Measurements from ENCODE around the gene SHC4. TPM values are rescaled to one million over a fixed set of nuclear protein-coding genes. Genes with fewer than 3 reads are reported as not detected.

The SHC4 gene
- total and polyA plus RNA-seq, 7 donors, result 0.10 to 1.0 (median 0.25) TPM; not detected in 1

DNA sequence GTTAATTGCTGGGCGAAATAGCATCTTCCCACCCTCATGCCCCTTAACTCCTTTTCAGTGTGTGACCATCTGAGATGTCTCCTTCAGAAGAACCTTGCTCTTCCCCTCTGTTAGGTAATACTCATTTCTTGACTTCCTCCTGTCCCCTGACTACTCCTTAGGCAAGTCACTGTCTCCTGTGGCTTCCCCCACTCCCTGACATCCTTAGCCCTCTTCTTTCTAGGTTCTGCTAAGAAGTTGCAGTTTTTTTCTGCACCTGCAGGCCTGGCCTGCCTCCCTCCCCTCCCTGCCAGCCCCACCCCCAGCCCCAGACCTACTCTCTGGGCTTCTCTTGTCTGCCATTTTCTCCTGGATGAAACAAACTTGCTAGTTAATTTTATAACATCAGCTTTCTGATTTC is 101.0 kb downstream of the SHC4 start:
- Histone ChIP-seq H3K36me3 (ENCODE audit: insufficient read depth in 1 of 2, low read depth in 1 of 2) (no peaks in the 10 kb centered on the region), H3K4me1 (no peaks in the 10 kb centered on the region), H3K4me3 (no peak overlapping the region), H3K27me3 (ENCODE audit: insufficient read depth in 3 of 3, low read length in 2 of 3) (no peaks in the 10 kb centered on the region), H3K9me3 (no peaks in the 10 kb centered on the region), H3K27ac (no peak overlapping the region)
- TF ChIP-seq, protein P1, sequence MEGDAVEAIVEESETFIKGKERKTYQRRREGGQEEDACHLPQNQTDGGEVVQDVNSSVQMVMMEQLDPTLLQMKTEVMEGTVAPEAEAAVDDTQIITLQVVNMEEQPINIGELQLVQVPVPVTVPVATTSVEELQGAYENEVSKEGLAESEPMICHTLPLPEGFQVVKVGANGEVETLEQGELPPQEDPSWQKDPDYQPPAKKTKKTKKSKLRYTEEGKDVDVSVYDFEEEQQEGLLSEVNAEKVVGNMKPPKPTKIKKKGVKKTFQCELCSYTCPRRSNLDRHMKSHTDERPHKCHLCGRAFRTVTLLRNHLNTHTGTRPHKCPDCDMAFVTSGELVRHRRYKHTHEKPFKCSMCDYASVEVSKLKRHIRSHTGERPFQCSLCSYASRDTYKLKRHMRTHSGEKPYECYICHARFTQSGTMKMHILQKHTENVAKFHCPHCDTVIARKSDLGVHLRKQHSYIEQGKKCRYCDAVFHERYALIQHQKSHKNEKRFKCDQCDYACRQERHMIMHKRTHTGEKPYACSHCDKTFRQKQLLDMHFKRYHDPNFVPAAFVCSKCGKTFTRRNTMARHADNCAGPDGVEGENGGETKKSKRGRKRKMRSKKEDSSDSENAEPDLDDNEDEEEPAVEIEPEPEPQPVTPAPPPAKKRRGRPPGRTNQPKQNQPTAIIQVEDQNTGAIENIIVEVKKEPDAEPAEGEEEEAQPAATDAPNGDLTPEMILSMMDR (IDR thresholded peaks at IDR 0.05), result no peak
- DNase-seq (no peak), ATAC-seq (peak in 1 of 4 donors; percentile 15)
- intact Hi-C loops (cut with DNase I), result loop anchor here (2.0 to 10.0 kb wide), 6 partner anchors 112 to 1282 kb away; partner anchors contain the start of genes COPS2 (in 1 of the 2) and FGF7 (in 1 of the 2)
- 88 to 100% (median 95%) methylated on average over 1 of the region's 1 CpG for WGBS, 3 donors

DNA sequence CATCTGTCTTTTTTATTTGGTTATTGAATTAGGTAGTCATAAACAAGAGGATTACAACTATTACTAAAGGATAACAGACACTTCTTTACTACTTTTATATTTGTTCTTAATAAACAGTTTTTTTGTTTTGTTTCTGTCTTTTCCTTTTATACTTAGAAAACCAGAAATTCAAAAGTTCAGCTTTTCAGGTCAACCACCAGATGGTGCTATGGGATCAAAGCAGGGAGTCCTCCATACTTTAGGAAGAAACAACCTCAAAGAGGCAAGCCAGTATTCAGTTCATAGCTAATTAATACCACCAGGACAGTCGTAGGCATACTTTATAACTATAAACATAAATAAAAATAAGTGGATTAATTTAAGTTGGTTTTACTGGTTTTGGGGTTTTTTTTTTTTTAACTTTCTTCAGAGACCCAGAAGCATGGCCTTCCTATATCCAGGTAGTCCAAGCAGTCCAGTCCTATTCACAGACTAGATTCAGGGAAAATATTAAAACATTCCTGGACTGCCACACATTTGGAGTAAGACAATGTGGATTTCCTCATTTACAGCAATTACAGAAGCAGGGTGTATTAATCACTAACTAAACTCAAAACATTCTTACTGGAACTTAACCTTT is 101.8 kb downstream of the SHC4 start:
- DNase-seq, result no peak
- intact Hi-C loops (cut with DNase I), result loop anchor here (2.0 to 10.0 kb wide), 6 partner anchors 113 to 1283 kb away; partner anchors contain the start of genes COPS2 (in 1 of the 2) and FGF7 (in 1 of the 2)
- WGBS, 3 donors, result 0 to 9% (median 6%) methylated on average over 1 of the region's 1 CpG

GRCh38 chr15:48859426-48859825 is 104.3 kb downstream of the SHC4 start:
- TF ChIP-seq, protein P1 (IDR thresholded peaks at IDR 0.05), result no peak
- Histone ChIP-seq H3K4me1 (no peaks in the 10 kb centered on the region), H3K27me3 (ENCODE audit: insufficient read depth in 3 of 3, low read length in 2 of 3) (no peaks in the 10 kb centered on the region), H3K4me3 (no peak overlapping the region), H3K36me3 (ENCODE audit: insufficient read depth in 1 of 2, low read depth in 1 of 2) (no peaks in the 10 kb centered on the region), H3K9me3 (no peaks in the 10 kb centered on the region), H3K27ac (no peak overlapping the region)
- ATAC-seq (no peak), DNase-seq (no peak)
- intact Hi-C loops (cut with DNase I), result no loop called here
- WGBS, 3 donors, result 84 to 91% (median 87%) methylated on average over 2 of the region's 2 CpGs

More for the DNA sequence above, 101.8 kb downstream of the SHC4 start:
- no peaks in the 10 kb centered on the region for H3K36me3 ChIP-seq (ENCODE audit: insufficient read depth in 1 of 2, low read depth in 1 of 2)
- ATAC-seq, result peak in 3 of 4 donors; percentile 56 to 85 (median 61)
- H3K4me1 ChIP-seq, result no peaks in the 10 kb centered on the region
- no peaks in the 10 kb centered on the region for H3K27me3 ChIP-seq (ENCODE audit: insufficient read depth in 3 of 3, low read length in 2 of 3)
- H3K9me3 ChIP-seq, result no peaks in the 10 kb centered on the region
- H3K4me3 ChIP-seq, result no peak overlapping the region
- no peak overlapping the region for H3K27ac ChIP-seq
- TF ChIP-seq, protein P1 (IDR thresholded peaks at IDR 0.05), result peak; percentile 94

GRCh38 chr15:48858401-48858800 is 105.3 kb downstream of the SHC4 start:
- TF ChIP-seq, protein P1 (IDR thresholded peaks at IDR 0.05), result no peak
- ATAC-seq, result no peak
- intact Hi-C loops (cut with DNase I), result no loop called here

More at GRCh38 chr15:48858401-48858800, 105.3 kb downstream of the SHC4 start:
- WGBS, 3 donors, result 62 to 71% (median 64%) methylated on average over 2 of the region's 2 CpGs
- H3K36me3 ChIP-seq (ENCODE audit: insufficient read depth in 1 of 2, low read depth in 1 of 2), result no peaks in the 10 kb centered on the region
- no peak overlapping the region for H3K27ac ChIP-seq
- H3K9me3 ChIP-seq, result no peaks in the 10 kb centered on the region
- H3K4me3 ChIP-seq, result no peak overlapping the region
- H3K27me3 ChIP-seq (ENCODE audit: insufficient read depth in 3 of 3, low read length in 2 of 3), result no peaks in the 10 kb centered on the region
- no peak for DNase-seq
- no peaks in the 10 kb centered on the region for H3K4me1 ChIP-seq

Data from psoas muscle (tissue), 8 donors.